ENCODE data around the gene COX20. TPM values are rescaled to one million over a fixed set of nuclear protein-coding genes. Genes with fewer than 3 reads are reported as not detected.
A peak's percentile ranks its signal among the peaks of the same experiment; 100 is the strongest.

Gene COX20
- total RNA-seq, 1 donor from 2014 or later: 37.1 TPM

DNA sequence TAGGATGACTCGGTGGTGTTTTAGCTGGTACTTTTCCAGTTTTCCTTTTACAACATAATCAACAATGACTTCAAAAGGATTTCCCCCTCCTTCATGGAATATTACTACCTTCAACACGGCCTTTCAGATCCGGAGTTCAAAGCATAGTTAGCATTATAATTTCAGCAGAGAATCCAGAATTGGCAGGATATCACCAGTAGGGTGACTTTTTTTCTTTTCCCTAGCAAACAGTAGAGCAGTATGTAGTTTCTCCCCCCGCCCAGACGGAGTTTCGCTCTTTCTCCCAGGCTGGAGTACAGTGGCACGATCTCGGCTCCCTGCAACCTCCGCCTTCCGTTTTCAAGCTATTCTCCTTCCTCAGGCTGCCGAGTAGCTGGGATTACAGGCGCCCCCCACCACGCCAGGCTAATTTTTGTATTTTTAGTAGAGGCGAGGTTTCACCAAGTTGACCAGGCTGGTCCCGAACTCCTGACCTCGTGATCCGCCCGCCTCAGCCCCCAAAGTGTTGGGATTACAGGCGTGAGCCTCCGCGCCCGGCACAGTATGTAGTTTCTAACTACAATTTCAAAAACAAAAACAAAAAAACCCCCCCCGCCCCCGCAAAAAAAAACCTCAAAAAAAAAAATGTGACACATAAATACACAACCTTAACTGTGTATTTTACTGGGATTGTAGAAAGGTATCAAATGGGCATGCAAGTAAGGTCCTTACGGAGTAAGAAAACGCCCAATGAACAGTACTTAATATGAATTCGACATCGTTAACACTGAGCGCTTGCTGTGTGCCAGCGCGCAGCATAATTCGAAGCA lies 1.5 kb upstream of the COX20 start:
- peak; percentile 14 for ATAC-seq (ENCODE audit: low read depth)
- Mint-ChIP-seq H3K36me3 (ENCODE audit: low read depth) (peaks cover 35% of the 10 kb centered on the region), H3K4me1 (peaks cover 44% of the 10 kb centered on the region), H3K27ac (peak overlapping the region; percentile 99), H3K4me3 (peak overlapping the region; percentile 97), H3K27me3 (no peaks in the 10 kb centered on the region), H3K9me3 (no peaks in the 10 kb centered on the region)
- TF ChIP-seq, protein P1, sequence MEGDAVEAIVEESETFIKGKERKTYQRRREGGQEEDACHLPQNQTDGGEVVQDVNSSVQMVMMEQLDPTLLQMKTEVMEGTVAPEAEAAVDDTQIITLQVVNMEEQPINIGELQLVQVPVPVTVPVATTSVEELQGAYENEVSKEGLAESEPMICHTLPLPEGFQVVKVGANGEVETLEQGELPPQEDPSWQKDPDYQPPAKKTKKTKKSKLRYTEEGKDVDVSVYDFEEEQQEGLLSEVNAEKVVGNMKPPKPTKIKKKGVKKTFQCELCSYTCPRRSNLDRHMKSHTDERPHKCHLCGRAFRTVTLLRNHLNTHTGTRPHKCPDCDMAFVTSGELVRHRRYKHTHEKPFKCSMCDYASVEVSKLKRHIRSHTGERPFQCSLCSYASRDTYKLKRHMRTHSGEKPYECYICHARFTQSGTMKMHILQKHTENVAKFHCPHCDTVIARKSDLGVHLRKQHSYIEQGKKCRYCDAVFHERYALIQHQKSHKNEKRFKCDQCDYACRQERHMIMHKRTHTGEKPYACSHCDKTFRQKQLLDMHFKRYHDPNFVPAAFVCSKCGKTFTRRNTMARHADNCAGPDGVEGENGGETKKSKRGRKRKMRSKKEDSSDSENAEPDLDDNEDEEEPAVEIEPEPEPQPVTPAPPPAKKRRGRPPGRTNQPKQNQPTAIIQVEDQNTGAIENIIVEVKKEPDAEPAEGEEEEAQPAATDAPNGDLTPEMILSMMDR (IDR thresholded peaks at IDR 0.05): no peak
- ChIA-PET CTCF (interaction anchor here (1.8 to 5.3 kb wide), 5 partner anchors 19 to 208 kb away, joined by 4 to 34 read pairs (median 14); partner anchors contain the start of gene HNRNPU), POLR2A (interaction anchor here (0.6 to 8.4 kb wide), 34 partner anchors 10 to 1944 kb away, joined by 3 to 364 read pairs (median 6); partner anchors contain the start of genes DESI2 and HNRNPU)
- DNase-seq: peak; percentile 28
- intact Hi-C loops (cut with micrococcal nuclease): loop anchor here (1.0 to 10.0 kb wide), 5 partner anchors 19 to 1741 kb away; partner anchors contain the start of gene ADSS2

DNA sequence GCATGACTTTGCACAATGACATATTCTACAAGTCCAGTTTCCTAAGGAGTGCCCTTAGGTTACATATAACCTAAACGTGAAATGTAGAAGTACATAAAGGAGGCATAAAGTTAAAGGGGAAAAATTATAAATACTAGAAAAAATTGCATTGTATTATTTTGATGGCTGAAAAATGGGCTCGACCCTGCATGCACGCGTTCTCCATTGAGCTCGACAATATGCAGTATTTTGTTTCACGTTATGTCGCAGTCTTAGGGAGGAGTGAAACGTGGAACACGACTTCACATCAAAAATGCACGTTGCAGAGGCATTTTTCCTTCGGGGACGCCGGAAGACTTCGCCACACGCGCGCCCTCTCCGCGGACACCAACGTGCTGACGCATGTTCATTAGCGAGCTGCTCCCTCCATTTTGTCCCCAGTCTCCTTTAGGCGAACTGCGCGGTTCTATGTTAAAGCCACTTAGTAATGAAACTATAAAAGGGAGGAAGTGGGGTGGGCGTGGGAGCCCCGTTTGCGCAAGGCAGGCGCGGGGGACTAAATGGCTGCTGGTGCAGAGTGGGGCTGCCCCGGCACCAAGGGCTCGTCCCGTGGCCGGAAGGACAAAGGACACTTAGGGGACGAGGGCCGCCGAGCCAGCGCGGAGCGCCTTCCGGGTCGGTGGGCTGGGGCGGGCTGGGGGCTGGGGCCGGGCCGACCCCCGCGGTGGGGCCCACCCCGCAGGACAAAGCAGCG lies 749 bp upstream of the COX20 start:
- peaks cover 42% of the 10 kb centered on the region for H3K36me3 Mint-ChIP-seq (ENCODE audit: low read depth)
- ChIA-PET CTCF (interaction anchor here (0.6 to 5.3 kb wide), 7 partner anchors 20 to 208 kb away, joined by 3 to 34 read pairs (median 6); partner anchors contain the start of gene HNRNPU), POLR2A (interaction anchor here (0.6 to 8.4 kb wide), 31 partner anchors 10 to 1750 kb away, joined by 3 to 364 read pairs (median 7); partner anchors contain the start of genes DESI2 and HNRNPU)
- H3K27me3 Mint-ChIP-seq: no peaks in the 10 kb centered on the region
- peak; percentile 73 for ATAC-seq (ENCODE audit: low read depth)
- DNase-seq: no peak
- no peaks in the 10 kb centered on the region for H3K9me3 Mint-ChIP-seq
- peaks cover 52% of the 10 kb centered on the region for H3K4me1 Mint-ChIP-seq
- H3K27ac Mint-ChIP-seq: peak overlapping the region; percentile 99
- H3K4me3 Mint-ChIP-seq: peak overlapping the region; percentile 97
- TF ChIP-seq, protein P1 (IDR thresholded peaks at IDR 0.05): no peak
- intact Hi-C loops (cut with micrococcal nuclease): loop anchor here (1.0 to 10.0 kb wide), 12 partner anchors 9 to 1740 kb away; partner anchors contain the start of genes ADSS2, CEP170 and HNRNPU

- Mint-ChIP-seq H3K4me1 (peaks cover 58% of the 10 kb centered on the region), H3K4me3 (peak overlapping the region; percentile 97), H3K27me3 (no peaks in the 10 kb centered on the region), H3K9me3 (no peaks in the 10 kb centered on the region), H3K36me3 (ENCODE audit: low read depth) (peaks cover 54% of the 10 kb centered on the region), H3K27ac (peak overlapping the region; percentile 87)
- ATAC-seq (ENCODE audit: low read depth) (no peak), DNase-seq (no peak)
- ChIA-PET POLR2A (interaction anchor here (0.6 to 8.4 kb wide), 18 partner anchors 8 to 207 kb away, joined by 3 to 364 read pairs (median 10); partner anchors contain the start of genes DESI2 and HNRNPU), CTCF (interaction anchor here (0.9 to 5.3 kb wide), 5 partner anchors 21 to 206 kb away, joined by 3 to 34 read pairs (median 12); partner anchors contain the start of gene HNRNPU)
- TF ChIP-seq, protein P1 (IDR thresholded peaks at IDR 0.05): no peak
- intact Hi-C loops (cut with micrococcal nuclease): loop anchor here (1.0 to 10.0 kb wide), 2 partner anchors 14 to 1739 kb away; no protein-coding TSS in a partner anchor
Measured at GRCh38 chr1:244836135-244836521, 670 bp downstream of the COX20 start.

DNA sequence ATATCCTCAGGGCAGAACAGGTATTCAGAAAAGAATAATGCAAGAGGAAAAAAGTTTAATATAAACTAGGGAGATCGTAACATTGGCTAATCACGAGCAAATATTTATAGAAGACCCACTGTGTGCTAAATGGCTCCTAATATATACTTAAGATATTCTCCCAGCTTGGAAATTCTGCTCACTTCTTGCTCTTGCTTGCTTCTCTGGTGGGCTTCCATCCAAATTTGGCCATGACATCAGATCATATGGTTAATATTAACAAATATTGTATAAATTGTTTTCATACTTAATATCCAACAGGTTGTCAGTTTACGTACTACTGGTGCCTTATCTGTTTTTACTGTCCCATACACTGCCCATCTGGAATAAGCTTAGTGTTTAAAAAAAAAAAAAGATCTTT lies 1.1 kb downstream of the COX20 start:
- peak overlapping the region; percentile 97 for H3K4me3 Mint-ChIP-seq
- peak overlapping the region; percentile 87 for H3K27ac Mint-ChIP-seq
- TF ChIP-seq, protein P1 (IDR thresholded peaks at IDR 0.05): no peak
- no peaks in the 10 kb centered on the region for H3K9me3 Mint-ChIP-seq
- ChIA-PET CTCF (interaction anchor here (0.9 to 5.3 kb wide), 6 partner anchors 21 to 206 kb away, joined by 3 to 34 read pairs (median 8); partner anchors contain the start of gene HNRNPU), POLR2A (interaction anchor here (0.9 to 8.4 kb wide), 16 partner anchors 8 to 206 kb away, joined by 3 to 364 read pairs (median 10); partner anchors contain the start of genes DESI2 and HNRNPU)
- peaks cover 58% of the 10 kb centered on the region for H3K36me3 Mint-ChIP-seq (ENCODE audit: low read depth)
- intact Hi-C loops (cut with micrococcal nuclease): loop anchor here (1.0 to 10.0 kb wide), 2 partner anchors 14 to 1738 kb away; no protein-coding TSS in a partner anchor
- no peak for ATAC-seq (ENCODE audit: low read depth)
- DNase-seq: no peak
- H3K4me1 Mint-ChIP-seq: peaks cover 55% of the 10 kb centered on the region
- no peaks in the 10 kb centered on the region for H3K27me3 Mint-ChIP-seq

All from activated B cell treated with CpG ODN at 0.5 μM for 24 hours (primary cell).